ENCODE measurements around the gene CD200. TPM values are rescaled to one million over a fixed set of nuclear protein-coding genes. Genes with fewer than 3 reads are reported as not detected.

Gene CD200
- total RNA-seq, 4 donors from 2014 or later, result 7.2 to 22.9 (median 7.6) TPM

DNA sequence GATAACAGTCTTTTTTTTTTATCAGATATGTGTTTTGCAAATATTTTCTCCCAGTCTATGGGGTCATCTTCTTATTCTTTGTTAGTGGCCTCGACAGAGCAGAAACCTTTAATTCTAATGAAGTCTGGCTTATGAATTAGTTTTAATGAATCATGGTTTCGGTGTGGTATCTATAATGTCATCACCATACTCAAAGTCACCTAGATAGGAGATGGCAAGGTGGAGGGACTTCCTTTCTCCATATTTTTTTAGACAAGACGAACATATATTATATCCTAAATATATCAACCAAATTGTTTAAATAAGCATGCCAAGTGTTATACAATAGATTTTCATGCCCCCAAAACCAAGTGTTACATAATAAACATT lies 60.4 kb downstream of the CD200 start:
- H3K9me3 ChIP-seq, result no peaks in the 10 kb centered on the region
- H3K4me1 ChIP-seq, result peaks cover 13 to 43% (median 36%) of the 10 kb centered on the region in 4 donors
- TF ChIP-seq, protein P1, sequence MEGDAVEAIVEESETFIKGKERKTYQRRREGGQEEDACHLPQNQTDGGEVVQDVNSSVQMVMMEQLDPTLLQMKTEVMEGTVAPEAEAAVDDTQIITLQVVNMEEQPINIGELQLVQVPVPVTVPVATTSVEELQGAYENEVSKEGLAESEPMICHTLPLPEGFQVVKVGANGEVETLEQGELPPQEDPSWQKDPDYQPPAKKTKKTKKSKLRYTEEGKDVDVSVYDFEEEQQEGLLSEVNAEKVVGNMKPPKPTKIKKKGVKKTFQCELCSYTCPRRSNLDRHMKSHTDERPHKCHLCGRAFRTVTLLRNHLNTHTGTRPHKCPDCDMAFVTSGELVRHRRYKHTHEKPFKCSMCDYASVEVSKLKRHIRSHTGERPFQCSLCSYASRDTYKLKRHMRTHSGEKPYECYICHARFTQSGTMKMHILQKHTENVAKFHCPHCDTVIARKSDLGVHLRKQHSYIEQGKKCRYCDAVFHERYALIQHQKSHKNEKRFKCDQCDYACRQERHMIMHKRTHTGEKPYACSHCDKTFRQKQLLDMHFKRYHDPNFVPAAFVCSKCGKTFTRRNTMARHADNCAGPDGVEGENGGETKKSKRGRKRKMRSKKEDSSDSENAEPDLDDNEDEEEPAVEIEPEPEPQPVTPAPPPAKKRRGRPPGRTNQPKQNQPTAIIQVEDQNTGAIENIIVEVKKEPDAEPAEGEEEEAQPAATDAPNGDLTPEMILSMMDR (IDR thresholded peaks at IDR 0.05), result no peak
- no peak for TF ChIP-seq POLR2A (IDR thresholded peaks at IDR 0.05; ENCODE audit: low read depth)
- TF ChIP-seq EP300 (IDR thresholded peaks at IDR 0.05), result no peak
- TF ChIP-seq POLR2AphosphoS5 (IDR thresholded peaks at IDR 0.05), result no peak
- H3K27ac ChIP-seq (replicated peaks in 1 of 4), result peak overlapping the region; percentile 46 to 89 (median 69)
- no peaks in the 10 kb centered on the region for H3K27me3 ChIP-seq
- H3K4me3 ChIP-seq, result no peak overlapping the region
- intact Hi-C loops (cut with DNase I), result no loop called here
- no peak for DNase-seq (ENCODE audit: extremely low spot score)
- WGBS, result 61% methylated on average over 3 of the region's 3 CpGs
- H3K36me3 ChIP-seq, result no peaks in the 10 kb centered on the region

GRCh38 chr3:112394003-112394640 lies 61.2 kb downstream of the CD200 start:
- Histone ChIP-seq H3K4me1 (peaks cover 10 to 43% (median 36%) of the 10 kb centered on the region in 4 donors), H3K9me3 (no peaks in the 10 kb centered on the region), H3K36me3 (no peaks in the 10 kb centered on the region), H3K27ac (replicated peaks in 1 of 4) (peak overlapping the region; percentile 46 to 89 (median 69)), H3K4me3 (no peak overlapping the region), H3K27me3 (no peaks in the 10 kb centered on the region)
- no peak for DNase-seq (ENCODE audit: extremely low spot score)
- WGBS, result 46% methylated on average over 4 of the region's 4 CpGs
- peak; percentile 49 to 53 for TF ChIP-seq POLR2AphosphoS5 (IDR thresholded peaks at IDR 0.05)
- no peak for TF ChIP-seq EP300 (IDR thresholded peaks at IDR 0.05)
- TF ChIP-seq, protein P1 (IDR thresholded peaks at IDR 0.05), result no peak
- TF ChIP-seq POLR2A (IDR thresholded peaks at IDR 0.05; ENCODE audit: low read depth), result no peak
- intact Hi-C loops (cut with DNase I), result no loop called here

DNA sequence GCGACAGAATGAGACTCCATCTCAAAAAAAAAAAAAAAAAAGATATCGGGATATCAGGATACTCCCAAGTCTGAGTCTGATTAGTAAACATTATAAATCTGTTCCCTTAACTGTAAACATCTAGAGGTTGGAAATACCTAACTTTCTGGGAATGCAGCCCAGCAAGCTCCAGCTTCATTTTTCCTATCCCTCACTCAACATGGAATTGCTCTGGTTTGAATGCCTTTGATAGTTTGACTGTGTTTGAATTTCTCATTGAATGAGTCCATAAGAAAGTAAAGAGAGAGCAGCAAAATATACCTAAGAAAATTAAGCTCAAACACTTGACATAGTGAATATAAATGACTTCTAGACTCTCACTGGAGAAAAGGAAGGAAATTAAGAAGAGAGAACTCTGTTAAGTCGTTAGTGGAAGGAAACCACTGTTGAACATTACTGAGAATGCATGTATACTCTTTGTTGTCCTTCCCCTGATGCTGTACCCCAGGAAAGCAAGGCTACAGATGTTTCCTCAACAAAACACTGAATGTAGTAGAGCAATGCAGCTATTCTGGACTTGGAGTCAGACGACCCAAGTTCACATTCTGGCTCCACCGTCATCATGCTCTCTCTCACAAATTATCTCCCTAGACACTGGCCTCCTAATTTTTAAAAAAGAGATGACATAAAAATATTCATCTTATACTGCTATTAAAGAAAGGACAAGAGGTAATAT lies 62.4 kb downstream of the CD200 start:
- Histone ChIP-seq H3K4me1 (peaks cover 9 to 40% (median 36%) of the 10 kb centered on the region in 4 donors), H3K27me3 (no peaks in the 10 kb centered on the region), H3K9me3 (no peaks in the 10 kb centered on the region), H3K4me3 (no peak overlapping the region), H3K36me3 (no peaks in the 10 kb centered on the region), H3K27ac (replicated peaks in 1 of 4) (peak overlapping the region; percentile 30 to 89 (median 70))
- 33% methylated on average over 5 of the region's 5 CpGs for WGBS
- TF ChIP-seq POLR2AphosphoS5 (IDR thresholded peaks at IDR 0.05), result no peak
- TF ChIP-seq, protein P1 (IDR thresholded peaks at IDR 0.05), result no peak
- no peak for DNase-seq (ENCODE audit: extremely low spot score)
- intact Hi-C loops (cut with DNase I), result no loop called here

GRCh38 chr3:112395896-112396290 lies 62.9 kb downstream of the CD200 start:
- Histone ChIP-seq H3K27me3 (no peaks in the 10 kb centered on the region), H3K27ac (replicated peaks in 1 of 4) (peak overlapping the region in 2 of 4 donors; percentile 30 to 89), H3K36me3 (no peaks in the 10 kb centered on the region), H3K9me3 (no peaks in the 10 kb centered on the region), H3K4me1 (peaks cover 9 to 36% (median 32%) of the 10 kb centered on the region in 4 donors), H3K4me3 (no peak overlapping the region)
- WGBS, result 0% methylated on average over 1 of the region's 1 CpG
- intact Hi-C loops (cut with DNase I), result no loop called here
- DNase-seq (ENCODE audit: extremely low spot score), result no peak
- TF ChIP-seq EP300 (IDR thresholded peaks at IDR 0.05), result no peak
- TF ChIP-seq POLR2AphosphoS5 (IDR thresholded peaks at IDR 0.05), result no peak
- no peak for TF ChIP-seq POLR2A (IDR thresholded peaks at IDR 0.05; ENCODE audit: low read depth)
- TF ChIP-seq, protein P1 (IDR thresholded peaks at IDR 0.05), result no peak

Measured in esophagus muscularis mucosa (tissue), 4 donors.